Endodermal cell (in vitro differentiated cells): ENCODE results near the gene CSF3. TPM values are rescaled to one million over a fixed set of nuclear protein-coding genes. Genes with fewer than 3 reads are reported as not detected.

ENCODE experiments used
- DNase-seq: peaks from one replicate; pipeline ENCODE4 v3.0.0-alpha.2; 2017
- H3K27ac ChIP-seq: 2 replicates; pipeline ENCODE4 v1.5.1; 2013; ENCODE audit warnings: mild to moderate bottlenecking, low read depth, low read length, moderate library complexity
- H3K27me3 ChIP-seq: 2 replicates; pipeline ENCODE4 v1.6.1; 2013; ENCODE audit warnings: mild to moderate bottlenecking, low read length, moderate library complexity; ENCODE audit not compliant: insufficient read depth, control insufficient read depth, poor library complexity, severe bottlenecking
- H3K36me3 ChIP-seq: 2 replicates; pipeline ENCODE4 v1.7.0; 2013; ENCODE audit warnings: mild to moderate bottlenecking, low read length, moderate library complexity; ENCODE audit not compliant: control insufficient read depth, insufficient read depth
- H3K4me1 ChIP-seq: one replicate; pipeline ENCODE4 v1.7.0; 2013; ENCODE audit warnings: low read length; ENCODE audit not compliant: control insufficient read depth, insufficient read depth
- H3K4me3 ChIP-seq: 2 replicates; pipeline ENCODE4 v1.5.1; 2013; ENCODE audit warnings: mild to moderate bottlenecking, low read length, moderate library complexity
- H3K9ac ChIP-seq: 2 replicates; pipeline ENCODE4 v1.6.1; 2013; ENCODE audit warnings: mild to moderate bottlenecking, low read length, moderate library complexity; ENCODE audit not compliant: poor library complexity, severe bottlenecking; ENCODE audit errors: extremely low read depth
- H3K9me3 ChIP-seq: 2 replicates; pipeline ENCODE4 v1.6.1; 2013; ENCODE audit warnings: mild to moderate bottlenecking, low read length, moderate library complexity; ENCODE audit not compliant: control insufficient read depth
- H3K27ac Mint-ChIP-seq: 2 replicates; pipeline ENCODE4 v1.8.0; 2020; ENCODE audit warnings: mixed read lengths
- H3K27me3 Mint-ChIP-seq: 2 replicates; pipeline ENCODE4 v1.8.0; 2021; ENCODE audit warnings: mild to moderate bottlenecking, mixed read lengths; ENCODE audit not compliant: insufficient read depth
- H3K36me3 Mint-ChIP-seq: 2 replicates; pipeline ENCODE4 v1.8.0; 2020; ENCODE audit warnings: low read depth, mixed read lengths
- H3K4me1 Mint-ChIP-seq: 2 replicates; pipeline ENCODE4 v1.8.0; 2020; ENCODE audit warnings: mixed read lengths
- H3K4me3 Mint-ChIP-seq: 2 replicates; pipeline ENCODE4 v1.8.0; 2020; ENCODE audit warnings: mild to moderate bottlenecking, moderate library complexity, mixed read lengths
- H3K9me3 Mint-ChIP-seq: 2 replicates; pipeline ENCODE4 v1.8.0; 2020; ENCODE audit warnings: mild to moderate bottlenecking, mixed read lengths
- WGBS, 2 experiments: methylation state at CpG; one replicate each; pipeline versions ENCODE4 v1.1.5 to v1.1.7; 2013; ENCODE audit warnings: missing lambda C conversion rate in 2 of 2, mixed read lengths in 1 of 2; ENCODE audit not compliant: insufficient coverage in 1 of 2, insufficient read length in 1 of 2; 5-methylcytosine and 5-hydroxymethylcytosine counted together
- total RNA-seq, 2 donors: library from RNA; stranded (reverse); fragmentation: NEBNext Ultra II Directional in 1 of 2; extraction: Animal tissue kit (Norgen Biotek cat#: 25700) in 1 of 2; gene quantifications; 2 replicates in 1 of 2; 3 replicates in 1 of 2; pipeline ENCODE4 v1.2.1, GENCODE V29; 2021
- TF ChIP-seq, protein P1 (sequence below): fragments of 200-600 bp; sonication (generic); conservative IDR thresholded peaks from 2 replicates; pipeline ENCODE4 v1.5.0; 2021; ENCODE audit warnings: antibody characterized with exemption, mild to moderate bottlenecking

Gene CSF3
- total RNA-seq, 2 donors from 2014 or later = not detected

DNA sequence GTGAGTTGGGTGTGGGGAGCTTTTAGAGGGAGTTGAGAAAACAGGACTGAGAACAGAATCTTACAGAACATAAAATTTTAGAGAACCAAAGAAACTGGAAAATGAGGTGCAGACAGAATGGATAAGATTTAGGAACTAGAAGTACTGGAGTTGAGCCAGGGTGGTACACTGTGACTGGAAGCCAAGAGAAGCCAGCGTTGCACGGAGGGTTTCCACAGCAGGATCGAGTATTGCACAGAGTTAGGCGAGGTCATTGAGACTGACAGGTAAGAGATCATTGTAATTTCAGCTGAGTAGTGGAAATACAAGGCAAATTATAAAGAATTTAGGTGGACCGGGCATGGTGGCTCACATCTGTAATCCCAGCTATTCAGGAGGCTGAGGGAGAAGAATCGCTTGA is 45.9 kb upstream of the CSF3 start:
- DNase-seq = no peak
- H3K4me1 Mint-ChIP-seq = peaks cover 6% of the 10 kb centered on the region
- H3K27me3 Mint-ChIP-seq = peaks cover 32% of the 10 kb centered on the region
- H3K9me3 ChIP-seq = no peaks in the 10 kb centered on the region
- no peak overlapping the region for H3K27ac ChIP-seq
- WGBS, 2 experiments = 88 to 92% methylated on average over 6 of the region's 6 CpGs
- no peak overlapping the region for H3K9ac ChIP-seq
- H3K27ac Mint-ChIP-seq = no peak overlapping the region
- no peaks in the 10 kb centered on the region for H3K9me3 Mint-ChIP-seq
- peaks cover 5% of the 10 kb centered on the region for H3K4me1 ChIP-seq
- peaks cover 7% of the 10 kb centered on the region for H3K27me3 ChIP-seq
- H3K36me3 ChIP-seq = no peaks in the 10 kb centered on the region
- no peak overlapping the region for H3K4me3 ChIP-seq
- TF ChIP-seq, protein P1, sequence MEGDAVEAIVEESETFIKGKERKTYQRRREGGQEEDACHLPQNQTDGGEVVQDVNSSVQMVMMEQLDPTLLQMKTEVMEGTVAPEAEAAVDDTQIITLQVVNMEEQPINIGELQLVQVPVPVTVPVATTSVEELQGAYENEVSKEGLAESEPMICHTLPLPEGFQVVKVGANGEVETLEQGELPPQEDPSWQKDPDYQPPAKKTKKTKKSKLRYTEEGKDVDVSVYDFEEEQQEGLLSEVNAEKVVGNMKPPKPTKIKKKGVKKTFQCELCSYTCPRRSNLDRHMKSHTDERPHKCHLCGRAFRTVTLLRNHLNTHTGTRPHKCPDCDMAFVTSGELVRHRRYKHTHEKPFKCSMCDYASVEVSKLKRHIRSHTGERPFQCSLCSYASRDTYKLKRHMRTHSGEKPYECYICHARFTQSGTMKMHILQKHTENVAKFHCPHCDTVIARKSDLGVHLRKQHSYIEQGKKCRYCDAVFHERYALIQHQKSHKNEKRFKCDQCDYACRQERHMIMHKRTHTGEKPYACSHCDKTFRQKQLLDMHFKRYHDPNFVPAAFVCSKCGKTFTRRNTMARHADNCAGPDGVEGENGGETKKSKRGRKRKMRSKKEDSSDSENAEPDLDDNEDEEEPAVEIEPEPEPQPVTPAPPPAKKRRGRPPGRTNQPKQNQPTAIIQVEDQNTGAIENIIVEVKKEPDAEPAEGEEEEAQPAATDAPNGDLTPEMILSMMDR = no peak
- no peak overlapping the region for H3K4me3 Mint-ChIP-seq
- H3K36me3 Mint-ChIP-seq = no peaks in the 10 kb centered on the region

DNA sequence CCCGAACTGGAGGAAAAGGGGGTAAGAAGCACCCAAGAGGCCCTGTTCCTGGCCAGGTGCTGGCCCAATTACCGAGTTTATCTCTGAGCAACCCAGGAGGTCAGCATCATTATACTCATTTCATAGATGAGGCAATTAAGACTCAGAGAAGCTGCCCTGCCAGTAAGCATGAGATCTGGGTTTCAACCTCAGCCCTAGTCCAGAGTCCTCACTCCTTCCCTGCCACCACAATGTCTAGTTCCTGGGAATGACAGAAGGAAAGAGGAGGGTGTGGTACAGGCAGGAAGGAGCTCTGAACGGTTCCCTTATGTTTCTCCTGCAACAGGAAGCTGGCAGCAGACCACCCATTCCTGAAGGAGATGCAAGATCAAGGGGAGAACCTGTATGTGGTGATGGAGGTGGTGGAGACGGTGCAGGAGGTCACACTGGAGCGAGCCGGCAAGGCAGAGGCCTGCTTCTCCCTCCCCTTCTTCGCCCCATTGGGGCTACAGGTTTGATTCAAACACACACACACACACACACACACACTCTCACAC is 45.0 kb upstream of the CSF3 start:
- H3K9me3 ChIP-seq = no peaks in the 10 kb centered on the region
- H3K36me3 ChIP-seq = no peaks in the 10 kb centered on the region
- DNase-seq = no peak
- no peak overlapping the region for H3K9ac ChIP-seq
- TF ChIP-seq, protein P1 = no peak
- no peak overlapping the region for H3K27ac ChIP-seq
- Mint-ChIP-seq H3K36me3 (no peaks in the 10 kb centered on the region), H3K4me3 (no peak overlapping the region), H3K27me3 (peaks cover 32% of the 10 kb centered on the region), H3K27ac (no peak overlapping the region), H3K4me1 (peaks cover 6% of the 10 kb centered on the region), H3K9me3 (no peaks in the 10 kb centered on the region)
- no peak overlapping the region for H3K4me3 ChIP-seq
- WGBS, 2 experiments = 58 to 89% methylated on average over 2 to 7 of the region's 7 CpGs
- peaks cover 5% of the 10 kb centered on the region for H3K4me1 ChIP-seq
- peaks cover 7% of the 10 kb centered on the region for H3K27me3 ChIP-seq

DNA sequence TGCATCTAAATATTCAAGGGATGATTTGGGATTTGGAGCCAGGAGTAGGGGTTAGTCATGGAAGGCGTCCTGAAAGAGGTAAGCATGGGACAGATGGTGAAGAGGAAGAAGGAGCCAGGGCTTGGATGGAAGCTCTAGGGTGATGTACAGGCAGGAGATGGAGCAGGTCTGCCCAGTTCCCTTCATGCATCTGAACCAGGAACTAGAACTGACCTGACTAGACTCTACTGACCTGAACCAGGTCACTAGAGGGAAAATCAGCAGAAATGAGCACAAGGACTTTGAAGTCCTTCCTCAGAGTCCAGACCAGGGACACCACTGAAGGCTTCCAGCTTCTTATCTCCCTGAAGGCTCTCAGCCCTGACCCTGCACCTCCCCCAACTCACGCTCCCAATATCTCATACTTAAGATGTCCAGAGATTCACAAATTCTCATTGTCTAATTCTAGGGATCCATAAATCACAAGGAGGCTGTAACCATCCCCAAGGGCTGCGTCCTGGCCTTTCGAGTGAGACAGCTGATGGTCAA is 44.1 kb upstream of the CSF3 start:
- Mint-ChIP-seq H3K9me3 (no peaks in the 10 kb centered on the region), H3K4me3 (no peak overlapping the region), H3K27me3 (peaks cover 29% of the 10 kb centered on the region), H3K4me1 (peaks cover 6% of the 10 kb centered on the region), H3K27ac (no peak overlapping the region), H3K36me3 (no peaks in the 10 kb centered on the region)
- Histone ChIP-seq H3K9ac (no peak overlapping the region), H3K36me3 (no peaks in the 10 kb centered on the region), H3K4me1 (peaks cover 5% of the 10 kb centered on the region), H3K27ac (no peak overlapping the region), H3K9me3 (no peaks in the 10 kb centered on the region), H3K27me3 (peaks cover 7% of the 10 kb centered on the region), H3K4me3 (no peak overlapping the region)
- TF ChIP-seq, protein P1 = no peak
- WGBS, 2 experiments = 93 to 98% methylated on average over 3 to 4 of the region's 4 CpGs
- DNase-seq = no peak
